Fibroblast of gingiva (primary cell): Measurements from ENCODE around the gene HDAC4.

Source experiments
- DNase-seq: peaks from one replicate; pipeline ENCODE4 v3.0.0-alpha.2; 2011; ENCODE audit warnings: low read depth

Gene HDAC4

GRCh38 chr2:239308661-239309397 is 92.0 kb downstream of the HDAC4 start:
- peak; percentile 68 for DNase-seq

DNA sequence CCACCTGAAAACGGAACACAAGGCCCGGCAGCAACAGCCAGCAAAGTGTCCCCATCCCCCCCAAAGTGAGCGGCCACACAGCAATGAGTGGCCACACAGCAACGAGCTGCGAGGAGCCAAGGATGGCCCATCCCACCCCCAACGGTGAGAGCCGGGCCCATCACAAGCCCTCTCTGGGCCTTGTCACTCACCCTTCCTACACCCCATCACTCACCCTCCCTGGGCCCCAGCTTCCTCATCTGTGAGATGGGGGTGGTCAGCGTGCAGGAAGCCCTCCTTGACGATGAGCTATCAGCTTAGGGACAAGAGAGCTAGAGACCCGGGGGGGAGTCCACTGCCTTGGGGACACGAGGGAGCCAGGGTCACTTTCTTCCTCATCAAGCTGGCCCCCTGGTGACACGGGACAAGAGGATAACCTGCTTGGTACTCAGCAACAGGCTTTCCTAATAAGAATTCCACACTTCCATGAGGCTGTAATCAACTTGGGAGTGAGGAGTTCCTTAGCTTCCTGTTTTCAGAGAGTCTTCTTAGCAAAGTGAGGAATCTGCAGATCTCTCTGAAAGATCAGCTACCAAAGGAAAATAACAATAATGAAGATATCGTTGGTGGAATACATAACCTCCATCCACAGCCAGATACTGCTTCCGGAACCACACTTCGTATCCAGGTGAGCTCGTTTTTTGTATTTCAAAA is 92.8 kb downstream of the HDAC4 start:
- no peak for DNase-seq

GRCh38 chr2:239307221-239307569 is 93.6 kb downstream of the HDAC4 start:
- no peak for DNase-seq

GRCh38 chr2:239306274-239307220 is 94.3 kb downstream of the HDAC4 start:
- DNase-seq: no peak

DNA sequence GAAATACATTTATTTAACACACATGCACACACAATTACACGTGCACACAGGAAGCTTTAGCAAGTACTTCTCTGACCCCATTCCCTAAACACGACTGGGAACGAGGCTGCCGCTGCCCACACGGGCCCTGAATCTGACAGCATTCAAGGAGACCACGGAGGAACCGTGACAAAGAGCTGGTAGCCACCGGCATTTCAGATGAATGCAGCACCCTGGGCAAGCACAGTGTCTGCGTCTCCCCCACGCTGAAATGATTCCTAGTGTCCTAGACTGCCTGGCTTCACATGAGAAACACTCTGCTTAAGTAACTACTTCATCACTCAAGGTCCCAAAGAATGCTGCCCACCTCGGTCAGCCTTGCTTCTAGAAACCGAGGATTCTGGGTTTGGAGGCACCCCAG is 95.0 kb downstream of the HDAC4 start:
- DNase-seq: no peak

DNA sequence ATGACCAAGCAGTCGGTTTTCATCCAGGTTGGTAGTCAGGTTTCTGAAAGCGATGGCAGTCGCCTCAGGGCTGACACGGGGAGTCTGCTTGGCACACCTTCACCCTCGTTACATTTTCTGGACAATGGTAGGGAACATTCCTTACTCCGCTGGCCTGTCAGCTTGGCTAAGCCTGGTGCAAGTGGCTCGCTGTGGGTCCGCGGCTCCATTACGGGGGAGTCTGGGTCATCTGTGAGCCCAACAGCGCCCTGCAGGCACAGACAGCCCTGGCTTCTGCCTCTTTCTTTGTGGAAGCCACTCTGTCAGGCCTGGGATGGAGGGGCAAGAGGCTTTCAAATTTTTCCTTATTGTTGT is 95.6 kb downstream of the HDAC4 start:
- no peak for DNase-seq

DNA sequence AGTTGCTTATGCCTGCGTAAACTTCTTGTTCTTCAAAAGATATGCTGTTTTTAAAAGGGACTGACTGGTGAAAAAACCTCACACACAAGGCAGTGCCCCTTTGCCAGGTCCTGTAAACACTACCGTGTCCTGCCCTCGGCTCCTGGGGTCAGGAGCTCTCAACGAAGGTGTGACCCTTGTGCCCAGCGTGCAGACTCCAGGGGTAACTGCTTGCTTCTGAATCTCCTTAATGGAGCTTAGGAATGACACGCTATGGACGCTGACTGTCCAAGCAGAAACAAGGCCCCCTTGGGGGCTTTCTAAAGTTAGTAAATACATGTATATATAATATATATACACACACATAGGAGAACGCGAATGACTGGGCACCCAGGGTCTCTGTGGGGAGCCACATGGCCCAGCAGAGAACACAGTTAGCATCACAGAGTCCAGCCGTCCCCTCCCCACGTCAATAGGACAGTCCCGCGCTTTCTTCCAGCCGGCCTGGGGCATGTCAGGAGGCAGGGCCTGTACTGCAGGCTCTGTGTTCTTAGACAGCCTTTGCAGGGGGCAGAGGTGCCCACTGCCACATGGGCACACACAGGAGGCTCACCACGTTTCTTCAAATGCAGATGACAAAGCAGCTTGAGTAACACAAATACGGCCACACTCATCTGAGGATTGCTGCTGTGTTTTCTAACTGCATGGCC is 96.1 kb downstream of the HDAC4 start:
- no peak for DNase-seq

DNA sequence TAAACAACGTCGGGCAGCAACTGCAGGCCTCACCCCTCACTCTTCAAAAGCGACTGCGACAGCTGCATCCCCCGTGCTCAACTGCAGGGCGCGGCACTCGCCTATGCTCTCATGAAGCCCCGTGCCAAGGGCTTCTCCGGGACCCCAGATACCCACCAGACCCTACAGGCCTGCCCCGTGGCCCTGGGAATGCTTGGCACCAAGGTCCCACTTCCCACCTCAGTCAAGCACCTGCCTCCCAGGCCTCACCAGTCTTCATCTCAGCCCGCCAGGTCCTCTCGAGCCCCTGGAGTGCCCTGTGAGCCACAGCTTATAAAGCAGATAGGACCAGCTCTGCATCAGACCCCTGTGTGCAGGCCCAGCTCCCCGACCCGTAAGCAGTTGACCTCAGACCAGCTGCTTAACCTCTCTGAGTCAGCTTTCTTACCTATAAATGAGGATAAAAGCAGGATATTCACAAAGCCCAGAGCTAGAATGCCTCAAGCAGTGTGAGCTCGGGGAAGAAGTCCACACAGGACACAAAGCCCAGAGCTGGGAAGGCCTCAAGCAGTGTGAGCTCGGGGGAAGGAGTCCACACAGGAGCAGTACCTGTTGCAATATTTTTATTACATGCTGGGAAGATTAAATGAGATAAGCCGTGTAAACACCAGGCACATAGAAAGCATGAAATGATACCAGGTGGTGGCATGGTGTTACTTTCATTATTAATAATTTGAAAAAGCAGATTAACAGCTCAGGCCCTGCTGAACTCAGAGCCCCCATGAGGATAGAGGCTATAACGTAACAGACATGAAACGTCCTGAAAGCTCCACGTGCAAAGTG is 96.9 kb downstream of the HDAC4 start:
- DNase-seq: no peak

- DNase-seq: no peak
Observed at GRCh38 chr2:239302808-239303557, 97.8 kb downstream of the HDAC4 start.

GRCh38 chr2:239302083-239302807 is 98.6 kb downstream of the HDAC4 start:
- peak; percentile 67 for DNase-seq

DNA sequence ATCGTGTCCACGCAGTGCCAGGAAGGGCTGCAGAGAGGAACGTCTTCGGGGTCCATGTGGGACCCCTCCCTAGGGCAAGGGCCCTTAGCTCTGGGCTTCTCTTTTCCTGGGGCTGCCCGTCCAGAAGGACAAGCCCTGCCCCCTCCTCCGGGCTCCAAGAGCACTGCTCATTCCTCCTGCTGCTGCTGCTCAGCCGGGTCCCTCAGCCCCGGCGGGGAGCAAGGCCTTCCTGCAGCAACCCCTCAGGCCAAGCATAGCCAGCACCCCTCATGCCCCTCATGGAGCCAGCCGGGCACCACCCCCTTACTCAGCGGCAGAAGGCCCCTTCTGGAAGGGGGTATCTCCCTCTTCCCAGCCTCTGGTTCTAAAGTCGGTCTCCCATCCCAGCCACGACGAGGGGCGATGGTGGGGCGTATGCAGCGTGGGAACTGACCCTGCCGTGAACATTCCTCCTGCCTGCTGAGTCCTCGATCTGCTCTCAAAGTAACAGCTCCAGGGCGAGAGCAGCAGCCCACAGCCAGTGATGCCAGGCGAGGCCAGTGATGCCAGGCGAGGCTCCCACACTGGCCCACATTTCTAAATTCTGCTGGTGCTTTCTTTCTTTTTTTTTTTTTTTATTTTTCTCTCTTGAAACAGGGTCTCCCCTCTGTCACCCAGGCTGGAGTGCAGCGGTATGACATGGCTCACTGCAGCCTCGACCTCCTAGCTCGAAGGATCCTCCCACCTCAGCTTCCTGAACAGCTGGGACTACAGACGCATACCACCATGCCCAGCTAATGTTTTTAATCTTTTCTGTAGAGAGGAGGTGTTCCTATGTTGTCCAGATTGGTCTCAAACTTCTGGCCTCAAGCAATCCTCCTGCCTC is 99.7 kb downstream of the HDAC4 start:
- DNase-seq: no peak

GRCh38 chr2:239300242-239300641 is 100.6 kb downstream of the HDAC4 start:
- no peak for DNase-seq

- DNase-seq: no peak
Observed at GRCh38 chr2:239299218-239299939, 101.4 kb downstream of the HDAC4 start.

DNA sequence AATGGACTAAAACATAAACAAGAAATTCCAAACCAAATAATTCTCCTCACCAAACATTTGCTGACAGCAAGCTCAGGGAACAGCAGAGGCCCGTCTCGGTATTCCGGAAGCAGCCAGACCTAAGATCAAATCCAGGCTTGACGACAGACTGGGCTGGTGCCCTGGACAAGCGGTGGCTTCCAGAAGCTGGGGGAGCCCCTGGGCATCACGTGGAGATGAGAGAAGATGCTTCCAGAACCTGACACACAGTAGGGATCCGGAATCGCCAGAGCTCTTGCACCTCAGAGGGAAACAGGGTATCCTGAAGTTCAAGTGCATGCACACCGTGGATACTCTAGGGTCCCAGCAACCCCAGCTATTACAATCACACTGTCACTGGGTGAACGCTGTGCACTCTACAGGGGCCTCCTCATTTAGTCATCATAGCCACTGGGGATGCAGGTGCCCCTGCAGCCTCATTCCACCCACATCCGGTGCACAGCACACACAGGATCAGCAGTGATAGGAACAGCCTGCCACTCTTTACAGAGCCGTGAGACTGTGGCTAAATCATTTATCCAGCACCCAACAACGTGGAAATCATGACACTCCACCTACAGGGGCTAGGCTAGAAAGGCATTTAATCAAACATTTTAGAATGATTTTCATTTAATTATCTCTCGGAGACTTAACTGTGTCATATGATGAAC is 102.6 kb downstream of the HDAC4 start:
- DNase-seq: no peak

GRCh38 chr2:239297142-239298004 is 103.4 kb downstream of the HDAC4 start:
- DNase-seq: no peak
